Lung (tissue), 12 donors: Measurements from ENCODE around the gene PCOLCE2. TPM values are rescaled to one million over a fixed set of nuclear protein-coding genes. Genes with fewer than 3 reads are reported as not detected.

Experiments used
- ATAC-seq: fragments of 200-7000 bp; cut with Tn5 transposase; one replicate; pipeline ENCODE4 v1.9.1; 2020; ENCODE audit warnings: moderate number of reproducible peaks; ENCODE audit not compliant: insufficient read depth, low FRiP score
- DNase-seq, 3 donors: peaks; one replicate each; pipeline ENCODE4 v3.0.0-alpha.2; 2013 to 2017
- H3K27ac ChIP-seq, 2 donors: one replicate each; pipeline ENCODE4 v1.5.1; 2013; ENCODE audit warnings: mild to moderate bottlenecking in 2 of 2, moderate library complexity in 2 of 2, control low read depth in 1 of 2, inconsistent platforms in 1 of 2, low read depth in 1 of 2, low read length in 1 of 2
- H3K27me3 ChIP-seq, 3 donors: one replicate each; pipeline ENCODE4 v1.5.1; 2013; ENCODE audit warnings: low read length in 2 of 3; ENCODE audit not compliant: control insufficient read depth in 3 of 3, insufficient read depth in 3 of 3
- H3K36me3 ChIP-seq, 4 donors: one replicate each; pipeline ENCODE4 v1.5.1; 2013; ENCODE audit warnings: low read length in 4 of 4, mild to moderate bottlenecking in 1 of 4, moderate library complexity in 1 of 4; ENCODE audit not compliant: control insufficient read depth in 4 of 4, insufficient read depth in 4 of 4
- H3K4me1 ChIP-seq, 5 donors: one replicate each; pipeline ENCODE4 v1.5.1; 2013; ENCODE audit warnings: low read length in 5 of 5, mild to moderate bottlenecking in 2 of 5, moderate library complexity in 1 of 5; ENCODE audit not compliant: control insufficient read depth in 5 of 5, insufficient read depth in 5 of 5
- H3K4me3 ChIP-seq: one replicate; pipeline ENCODE4 v1.5.1; 2013; ENCODE audit warnings: mild to moderate bottlenecking, control low read depth, moderate library complexity
- H3K9ac ChIP-seq, 2 donors: one replicate each; pipeline ENCODE4 v1.5.1; 2013; ENCODE audit warnings: low read length in 2 of 2, control low read depth in 1 of 2; ENCODE audit not compliant: insufficient read depth in 1 of 2
- H3K9me3 ChIP-seq, 4 donors: one replicate each; pipeline ENCODE4 v1.5.1; 2013; ENCODE audit warnings: low read length in 3 of 4, mild to moderate bottlenecking in 1 of 4, moderate library complexity in 1 of 4; ENCODE audit not compliant: control insufficient read depth in 4 of 4, insufficient read depth in 3 of 4
- WGBS, 2 donors: extraction: QIAGEN DNeasy Blood & Tissue Kit; methylation state at CpG; one replicate each; pipeline ENCODE4 v1.1.7; 2013; 5-methylcytosine and 5-hydroxymethylcytosine counted together
- polyA plus RNA-seq, 2 donors: library from polyadenylated mRNA; stranded (reverse); fragments of 200-250 nt; gene quantifications; one replicate each; pipeline ENCODE4 v1.2.1, GENCODE V29; 2013
- total RNA-seq, 2 donors: library from RNA; depleted of rRNA in 1 of 2; stranded (reverse); fragments of >200 nt in 1 of 2; gene quantifications; one replicate each; pipeline ENCODE4 v1.2.1, GENCODE V29; 2014 to 2021
- TF ChIP-seq, protein P1 (sequence below): IDR thresholded peaks from 2 replicates; pipeline ENCODE4 v1.5.1; 2012; ENCODE audit warnings: mild to moderate bottlenecking; ENCODE audit errors: control extremely low read depth, extremely low read depth
- donor health status: control.
- donor health status: control.
- donor health status: Bipolar disorder and iron deficiency.
- donor health status: healthy.
- donor health status: DM: yes; HTN: yes; CAD: no.

The PCOLCE2 gene
- total and polyA plus RNA-seq, 4 donors, result 2.8 to 32.2 (median 15.6) TPM

- H3K36me3 ChIP-seq, result no peaks in the 10 kb centered on the region
- WGBS, 2 donors, result 56 to 63% methylated on average over 2 of the region's 2 CpGs
- DNase-seq, result no peak
Observed at GRCh38 chr3:142796823-142797222, 92.1 kb downstream of the PCOLCE2 start.

GRCh38 chr3:142795332-142795731, 93.6 kb downstream of the PCOLCE2 start:
- no peak for ATAC-seq
- H3K36me3 ChIP-seq, result no peaks in the 10 kb centered on the region
- TF ChIP-seq, protein P1, sequence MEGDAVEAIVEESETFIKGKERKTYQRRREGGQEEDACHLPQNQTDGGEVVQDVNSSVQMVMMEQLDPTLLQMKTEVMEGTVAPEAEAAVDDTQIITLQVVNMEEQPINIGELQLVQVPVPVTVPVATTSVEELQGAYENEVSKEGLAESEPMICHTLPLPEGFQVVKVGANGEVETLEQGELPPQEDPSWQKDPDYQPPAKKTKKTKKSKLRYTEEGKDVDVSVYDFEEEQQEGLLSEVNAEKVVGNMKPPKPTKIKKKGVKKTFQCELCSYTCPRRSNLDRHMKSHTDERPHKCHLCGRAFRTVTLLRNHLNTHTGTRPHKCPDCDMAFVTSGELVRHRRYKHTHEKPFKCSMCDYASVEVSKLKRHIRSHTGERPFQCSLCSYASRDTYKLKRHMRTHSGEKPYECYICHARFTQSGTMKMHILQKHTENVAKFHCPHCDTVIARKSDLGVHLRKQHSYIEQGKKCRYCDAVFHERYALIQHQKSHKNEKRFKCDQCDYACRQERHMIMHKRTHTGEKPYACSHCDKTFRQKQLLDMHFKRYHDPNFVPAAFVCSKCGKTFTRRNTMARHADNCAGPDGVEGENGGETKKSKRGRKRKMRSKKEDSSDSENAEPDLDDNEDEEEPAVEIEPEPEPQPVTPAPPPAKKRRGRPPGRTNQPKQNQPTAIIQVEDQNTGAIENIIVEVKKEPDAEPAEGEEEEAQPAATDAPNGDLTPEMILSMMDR, result no peak
- no peak overlapping the region for H3K4me3 ChIP-seq
- H3K9me3 ChIP-seq, result no peaks in the 10 kb centered on the region
- H3K4me1 ChIP-seq, result no peaks in the 10 kb centered on the region
- H3K9ac ChIP-seq, result no peak overlapping the region
- WGBS, 2 donors, result 93 to 96% methylated on average over 1 of the region's 1 CpG
- H3K27me3 ChIP-seq, result peaks cover 0 to 2% (median 0%) of the 10 kb centered on the region in 3 donors
- no peak overlapping the region for H3K27ac ChIP-seq
- DNase-seq, result no peak

More at GRCh38 chr3:142796823-142797222, 92.1 kb downstream of the PCOLCE2 start:
- no peak for ATAC-seq
- Histone ChIP-seq H3K4me3 (no peak overlapping the region), H3K9me3 (no peaks in the 10 kb centered on the region), H3K4me1 (no peaks in the 10 kb centered on the region), H3K9ac (no peak overlapping the region), H3K27ac (no peak overlapping the region), H3K27me3 (no peaks in the 10 kb centered on the region)
- TF ChIP-seq, protein P1, result no peak

GRCh38 chr3:142794508-142794907, 94.4 kb downstream of the PCOLCE2 start:
- TF ChIP-seq, protein P1, result no peak
- Histone ChIP-seq H3K9me3 (no peaks in the 10 kb centered on the region), H3K36me3 (no peaks in the 10 kb centered on the region), H3K4me1 (no peaks in the 10 kb centered on the region), H3K27me3 (peaks cover 0 to 2% (median 0%) of the 10 kb centered on the region in 3 donors), H3K4me3 (no peak overlapping the region), H3K27ac (no peak overlapping the region), H3K9ac (no peak overlapping the region)
- ATAC-seq (no peak), DNase-seq (no peak)
- 84 to 89% methylated on average over 4 of the region's 4 CpGs for WGBS, 2 donors

- no peak overlapping the region for H3K9ac ChIP-seq
- no peak for DNase-seq
- no peak for ATAC-seq
- 11 to 33% methylated on average over 1 of the region's 1 CpG for WGBS, 2 donors
- H3K27ac ChIP-seq, result no peak overlapping the region
- H3K4me1 ChIP-seq, result no peaks in the 10 kb centered on the region
- H3K9me3 ChIP-seq, result no peaks in the 10 kb centered on the region
- no peaks in the 10 kb centered on the region for H3K36me3 ChIP-seq
- no peak overlapping the region for H3K4me3 ChIP-seq
- H3K27me3 ChIP-seq, result peaks cover 0 to 2% (median 0%) of the 10 kb centered on the region in 3 donors
- TF ChIP-seq, protein P1, result no peak
Observed at GRCh38 chr3:142787719-142788118, 101.2 kb downstream of the PCOLCE2 start.
